Fibroblast of peridontal ligament (primary cell): ENCODE data around the gene PYY.
"Not testable (repeated sequence)": the region's sequence is repeated elsewhere in the genome, so short reads cannot be mapped to it uniquely, and the experiment has no call there.

Experiments used
- DNase-seq: peaks from one replicate; pipeline ENCODE4 v3.0.0-alpha.2; 2010; ENCODE audit errors: extremely low read depth

Gene PYY

DNA sequence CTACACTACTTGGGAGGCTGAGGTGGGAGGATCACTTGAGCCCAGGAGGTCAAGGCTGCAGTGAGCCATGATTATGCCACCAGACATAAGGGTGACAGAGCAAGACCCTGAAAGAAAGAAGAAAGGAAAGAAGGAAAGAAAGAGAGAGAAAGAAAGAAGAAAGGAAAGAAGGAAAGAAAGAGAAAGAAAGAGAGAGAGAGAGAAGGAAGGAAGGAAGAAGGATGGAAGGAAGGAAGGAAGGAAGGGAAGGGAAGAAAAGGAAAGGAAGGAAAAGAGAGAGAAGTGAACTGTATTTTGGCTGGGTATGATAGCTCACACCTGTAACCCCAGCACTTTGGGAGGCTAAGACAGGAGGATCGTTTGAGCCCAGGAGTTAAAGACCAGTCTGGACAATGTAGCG is 24.3 kb upstream of the PYY start:
- no peak for DNase-seq

DNA sequence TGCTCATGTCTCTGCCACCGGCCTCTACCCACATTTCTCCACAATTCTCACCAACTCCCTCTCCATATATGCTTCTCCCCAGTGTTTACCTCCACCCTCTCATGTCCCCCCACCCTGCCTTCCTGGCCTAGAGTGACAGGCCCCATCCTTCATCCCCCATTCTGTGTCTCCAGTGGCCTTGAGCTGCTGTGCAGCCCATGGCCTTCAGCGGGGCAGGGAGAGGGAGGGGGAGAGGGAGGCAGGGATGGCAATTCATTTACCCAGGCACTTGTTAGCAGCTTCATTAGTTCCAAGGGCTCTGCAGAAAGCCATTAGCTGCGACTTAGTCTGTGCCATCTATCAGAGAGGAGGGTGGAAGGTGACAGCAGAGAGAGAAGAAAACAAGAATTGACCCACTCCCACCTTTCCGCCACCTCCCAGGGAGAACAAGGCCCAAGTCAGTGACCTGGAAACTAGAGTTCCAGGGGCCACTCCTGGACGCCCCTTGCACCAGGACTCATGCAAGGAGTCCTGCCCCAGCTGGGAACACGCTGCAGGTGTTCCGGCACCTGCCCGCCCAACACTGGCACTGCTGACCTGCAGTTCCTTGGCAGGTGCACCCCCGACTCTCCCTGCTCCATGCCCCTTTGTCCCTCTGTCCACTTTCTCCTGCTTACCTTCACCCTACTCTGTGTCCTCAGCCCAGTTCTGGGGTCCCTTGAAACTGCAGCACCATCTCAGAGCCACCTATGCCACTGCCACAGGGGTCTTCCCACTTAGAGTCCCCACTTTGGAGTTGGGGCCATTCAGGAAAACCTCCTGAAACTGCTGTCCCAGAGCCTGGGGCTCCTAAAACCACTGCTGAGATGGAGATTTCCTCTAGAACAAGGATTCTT is 23.5 kb upstream of the PYY start:
- no peak for DNase-seq

DNA sequence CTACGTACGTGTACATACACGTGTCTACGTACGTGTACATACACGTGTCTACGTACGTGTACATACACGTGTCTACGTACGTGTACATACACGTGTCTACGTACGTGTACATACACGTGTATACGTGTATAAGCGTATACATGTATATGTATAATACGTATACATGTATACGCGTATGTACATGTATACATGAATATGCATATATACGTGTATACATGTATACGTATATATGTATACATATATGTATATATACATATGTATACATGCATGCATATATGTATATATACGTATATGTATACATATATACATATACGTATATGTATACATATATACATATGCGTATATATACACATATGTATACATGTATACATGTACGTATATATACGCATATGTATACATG is 22.2 kb upstream of the PYY start:
- no peak for DNase-seq

DNA sequence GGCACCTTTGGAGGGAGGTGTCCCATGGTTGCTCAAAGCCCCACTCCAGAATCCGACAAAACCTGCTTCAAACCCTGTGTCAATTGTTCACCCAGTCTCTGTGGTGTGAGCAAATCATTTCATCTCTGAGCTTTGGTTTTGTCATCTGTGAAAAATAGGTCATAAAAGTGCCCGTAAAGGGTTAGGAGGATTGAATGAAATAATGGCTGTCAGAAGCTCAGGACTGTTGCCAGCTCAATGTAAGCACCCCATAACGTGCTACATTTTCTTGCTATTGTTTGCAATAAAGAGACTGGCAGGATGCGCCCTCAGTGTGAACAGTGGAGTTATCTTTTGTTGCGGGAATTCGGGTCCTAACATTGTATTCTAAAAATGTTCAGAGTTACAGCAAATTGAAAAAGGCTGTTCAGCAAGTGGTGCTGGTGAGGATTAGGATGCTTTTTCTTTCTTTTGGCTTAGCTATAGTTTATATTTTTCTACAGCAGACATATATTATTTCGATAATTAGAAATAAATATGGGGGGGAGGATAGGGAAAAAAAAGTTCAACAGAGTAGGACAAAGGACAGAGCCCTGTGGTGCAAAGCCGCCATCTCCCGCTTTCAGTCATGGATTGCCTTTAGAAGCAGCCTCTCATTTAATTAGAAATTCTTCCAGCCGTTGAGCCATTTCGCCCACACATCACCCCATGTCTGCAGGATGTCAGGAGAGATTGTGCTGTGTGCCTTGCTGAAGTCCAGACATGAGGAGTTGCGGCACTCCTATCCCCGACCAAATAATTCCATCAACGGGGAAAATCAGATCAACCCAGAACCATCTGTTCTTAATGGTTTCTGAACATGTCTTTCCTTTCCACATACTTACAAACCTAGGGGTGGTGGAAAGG is 20.9 kb upstream of the PYY start:
- DNase-seq, result no peak

DNA sequence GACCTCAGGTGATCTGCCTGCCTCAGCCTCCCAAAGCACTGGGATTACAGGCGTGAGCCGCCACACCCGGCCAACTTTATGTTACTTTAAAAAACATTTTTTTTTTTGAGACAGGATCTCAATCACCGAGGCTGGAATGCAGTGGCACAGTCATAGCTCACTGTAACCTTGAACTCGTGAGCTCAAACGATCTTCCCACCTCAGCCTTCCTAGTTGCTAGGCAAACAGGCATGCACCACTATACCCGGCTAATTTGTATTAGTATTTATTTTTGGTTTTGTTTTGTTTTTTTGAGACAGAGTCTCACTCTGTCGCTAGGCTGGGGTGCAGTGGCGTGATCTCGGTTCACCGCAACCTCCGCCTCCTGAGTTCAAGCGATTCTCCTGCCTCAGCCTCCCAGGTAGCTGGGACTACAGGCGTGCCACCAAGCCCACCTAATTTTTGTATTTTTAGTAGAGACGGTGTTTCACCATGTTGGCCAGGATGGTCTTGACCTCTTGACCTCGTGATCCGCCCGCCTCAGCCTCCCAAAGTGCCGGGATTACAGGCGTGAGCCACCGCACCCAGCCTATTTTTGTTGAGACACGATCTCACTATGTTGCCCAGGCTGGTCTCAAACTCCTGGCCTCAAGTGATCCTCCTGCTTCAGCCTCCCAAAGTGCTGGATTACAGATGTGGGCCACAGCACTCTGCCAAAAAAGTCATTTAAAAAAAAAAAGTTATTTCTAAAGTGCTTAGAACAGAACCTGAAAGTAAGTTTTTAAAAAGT is 18.9 kb upstream of the PYY start:
- DNase-seq, result not testable (repeated sequence)

DNA sequence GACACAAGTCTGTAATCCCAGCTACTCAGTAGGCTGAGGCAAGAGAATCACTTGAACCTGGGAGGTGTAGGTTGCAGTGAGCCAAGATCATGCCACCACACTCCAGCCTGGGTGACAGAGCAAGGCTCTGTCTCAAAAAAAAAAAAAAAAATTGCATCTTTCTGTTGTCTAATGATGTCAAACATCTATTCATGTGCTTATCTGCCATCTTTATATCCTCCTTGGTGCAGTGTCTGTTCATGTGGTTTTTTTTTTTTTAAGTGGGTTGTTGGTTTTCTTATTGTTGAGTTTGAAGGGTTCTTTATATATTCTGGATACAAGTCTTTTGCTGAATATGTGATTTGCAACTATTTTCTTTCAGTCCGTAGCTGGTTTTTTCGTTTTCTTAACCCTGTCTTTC is 17.7 kb upstream of the PYY start:
- DNase-seq, result not testable (repeated sequence)

DNA sequence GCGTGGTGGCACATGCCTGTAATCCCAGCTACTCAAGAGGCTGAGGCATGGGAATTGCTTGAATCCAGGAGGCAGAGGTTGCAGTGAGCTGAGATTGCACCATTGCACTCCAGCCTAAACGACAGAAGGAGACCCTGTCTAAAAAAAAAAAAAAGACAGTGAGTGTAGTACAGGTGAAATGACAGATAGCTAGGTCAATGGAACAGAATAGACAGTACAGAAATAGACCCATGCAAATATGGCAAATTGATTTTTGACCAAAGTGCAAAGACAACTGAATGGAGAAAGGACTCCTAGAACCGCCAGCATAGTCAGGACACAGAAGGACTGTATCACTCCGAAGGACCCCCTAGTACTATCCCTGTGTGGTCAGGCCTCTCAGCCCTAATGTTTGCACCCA is 16.6 kb upstream of the PYY start:
- no peak for DNase-seq

DNA sequence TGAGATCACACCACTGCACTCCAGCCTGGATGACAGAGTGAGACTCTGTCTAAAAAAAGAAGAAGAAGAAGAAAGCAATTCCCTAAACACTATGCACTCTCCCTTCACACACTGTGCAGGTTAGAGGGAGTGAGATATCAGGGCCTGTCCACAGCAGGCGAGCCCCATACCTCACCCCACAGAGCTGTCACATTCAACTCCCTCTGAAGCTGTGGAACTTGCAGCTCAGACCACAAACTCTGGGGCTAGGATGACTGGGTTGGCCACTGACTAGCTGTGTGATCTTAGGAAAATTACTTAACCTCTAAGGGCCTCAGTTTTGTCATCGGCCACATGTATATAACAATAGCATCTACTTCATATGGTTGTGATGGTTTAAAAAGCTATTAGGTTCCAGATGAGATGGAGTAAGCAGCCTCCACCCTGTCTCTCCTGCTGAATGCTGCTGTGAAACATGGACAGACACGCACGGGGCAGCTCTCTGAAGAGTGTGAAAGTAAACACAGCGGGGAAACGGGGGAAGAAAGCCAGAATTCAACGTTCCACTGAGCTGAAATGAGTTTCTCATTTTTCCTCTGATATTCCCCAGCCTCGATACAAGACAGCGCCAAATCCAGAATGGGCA is 13.6 kb upstream of the PYY start:
- peak; percentile 52 for DNase-seq

DNA sequence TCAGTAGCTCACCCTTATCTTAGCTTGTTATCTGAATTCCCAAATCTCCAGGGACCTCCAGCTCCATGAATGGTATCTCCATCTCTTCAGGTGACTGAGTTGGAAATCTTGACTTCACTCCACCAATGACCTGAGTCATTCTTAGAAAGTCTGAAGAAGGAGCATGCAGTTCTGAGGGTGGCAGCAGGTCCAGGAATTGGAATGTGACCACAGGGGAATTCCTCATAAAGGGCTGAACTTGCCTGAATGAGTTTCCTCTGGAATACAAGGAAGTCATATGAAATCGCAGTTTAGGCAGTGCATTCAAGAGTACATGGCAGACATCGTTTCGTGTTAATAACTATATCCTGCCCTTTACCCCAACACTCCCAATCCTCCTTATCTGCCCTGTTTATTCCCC is 12.5 kb upstream of the PYY start:
- DNase-seq, result no peak

DNA sequence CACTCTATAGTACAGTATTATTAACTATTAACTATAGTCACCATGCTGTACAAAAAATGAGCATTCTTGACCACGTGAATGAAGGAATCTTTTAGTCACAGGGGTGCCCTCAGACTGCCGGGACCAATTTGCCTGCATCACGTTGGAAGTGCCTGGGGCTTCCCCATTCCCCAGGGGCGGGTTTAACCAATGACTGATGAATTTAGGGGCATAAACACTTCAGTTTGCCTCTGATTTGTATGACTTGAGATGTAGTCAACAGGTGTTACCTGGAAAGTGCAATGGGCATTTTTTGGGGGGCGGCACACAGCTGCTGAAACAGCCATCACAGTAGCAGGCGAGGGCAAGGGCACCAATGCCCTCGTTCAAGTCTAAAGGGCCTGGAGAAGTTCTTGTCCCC is 8.7 kb upstream of the PYY start:
- DNase-seq, result no peak

DNA sequence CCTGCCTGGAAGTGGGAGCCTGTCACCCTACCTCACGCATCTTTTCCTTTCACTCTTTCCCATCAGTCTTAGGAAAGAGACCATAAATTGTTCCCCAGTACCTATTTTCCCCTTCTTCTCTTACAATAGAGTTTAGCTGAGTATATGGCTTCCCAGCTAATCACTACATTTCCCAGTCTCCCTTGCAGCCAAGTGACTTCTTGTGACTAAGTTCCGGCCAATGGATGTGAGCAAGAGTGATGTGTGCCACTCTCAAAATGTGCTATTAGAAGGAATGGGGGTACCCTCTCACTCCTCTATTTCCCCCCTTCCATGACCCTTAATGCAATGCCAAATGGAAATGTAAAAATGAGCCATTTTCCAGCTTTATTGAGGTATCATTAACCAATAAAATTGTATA is 8.2 kb upstream of the PYY start:
- no peak for DNase-seq

DNA sequence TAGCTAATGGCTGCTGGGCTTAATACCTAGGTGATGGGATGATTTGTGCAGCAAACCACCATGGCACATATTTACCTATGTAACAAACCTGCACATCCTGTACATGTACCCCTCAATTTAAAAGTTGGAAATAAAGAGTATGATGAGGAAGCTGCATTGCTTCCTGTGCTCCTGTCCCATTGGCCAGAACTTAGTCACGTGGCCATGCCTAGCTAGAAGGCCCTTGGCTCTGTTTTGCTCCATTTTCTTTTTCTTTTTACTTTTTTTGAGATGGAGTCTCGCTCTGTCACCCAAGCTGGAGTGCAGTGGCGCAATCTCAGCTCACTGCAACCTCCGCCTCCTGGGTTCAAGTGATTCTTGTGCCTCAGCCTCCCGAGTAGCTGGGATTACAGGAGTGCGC is 7.6 kb upstream of the PYY start:
- not testable (repeated sequence) for DNase-seq

DNA sequence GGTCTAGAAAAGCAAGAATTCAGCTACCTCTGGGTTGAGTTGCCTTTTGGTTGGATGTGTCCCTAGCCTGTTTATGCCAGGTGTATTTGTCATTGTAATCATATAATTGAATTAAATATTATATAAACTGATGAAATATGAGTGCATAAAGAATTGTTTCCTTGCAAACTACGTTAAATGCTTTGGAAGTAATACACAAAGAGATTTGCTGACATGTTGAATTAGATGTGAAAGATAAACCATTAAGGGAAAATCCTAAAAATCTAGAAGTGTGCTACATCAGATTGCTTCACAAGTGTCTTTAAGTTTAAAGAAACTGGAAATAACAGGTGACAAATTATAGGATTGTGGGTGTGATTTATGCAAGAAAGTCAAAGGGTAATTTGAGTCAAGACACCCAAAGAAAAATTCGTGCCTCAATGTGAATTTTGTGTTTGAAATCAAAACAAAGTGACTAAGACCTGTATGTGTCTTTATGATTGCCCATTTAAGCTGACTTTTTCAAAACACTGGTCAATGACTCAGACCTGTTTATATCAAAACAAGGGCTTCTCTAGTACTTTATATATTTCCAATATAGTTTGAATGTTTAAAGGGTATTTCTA is 5.1 kb upstream of the PYY start:
- peak; percentile 16 for DNase-seq

DNA sequence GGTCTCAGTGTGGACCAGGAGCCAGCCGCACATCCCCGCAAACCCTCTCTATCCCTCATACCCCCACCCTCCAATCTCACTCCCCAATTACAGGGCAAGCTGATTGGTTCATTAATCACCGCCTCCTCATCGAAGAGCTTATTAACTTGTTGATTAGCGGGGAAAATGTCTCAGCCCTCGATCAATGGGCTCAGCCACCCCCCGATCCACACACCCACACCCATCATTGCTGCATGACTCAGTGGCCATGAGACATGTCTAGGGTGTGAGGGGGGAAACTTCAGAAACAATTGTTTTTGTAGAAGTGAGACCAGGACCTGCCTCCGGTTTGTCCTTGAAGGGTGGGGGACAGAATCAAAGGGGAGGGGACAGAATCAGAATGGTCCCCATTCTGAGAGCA is 2.5 kb upstream of the PYY start:
- DNase-seq, result no peak

DNA sequence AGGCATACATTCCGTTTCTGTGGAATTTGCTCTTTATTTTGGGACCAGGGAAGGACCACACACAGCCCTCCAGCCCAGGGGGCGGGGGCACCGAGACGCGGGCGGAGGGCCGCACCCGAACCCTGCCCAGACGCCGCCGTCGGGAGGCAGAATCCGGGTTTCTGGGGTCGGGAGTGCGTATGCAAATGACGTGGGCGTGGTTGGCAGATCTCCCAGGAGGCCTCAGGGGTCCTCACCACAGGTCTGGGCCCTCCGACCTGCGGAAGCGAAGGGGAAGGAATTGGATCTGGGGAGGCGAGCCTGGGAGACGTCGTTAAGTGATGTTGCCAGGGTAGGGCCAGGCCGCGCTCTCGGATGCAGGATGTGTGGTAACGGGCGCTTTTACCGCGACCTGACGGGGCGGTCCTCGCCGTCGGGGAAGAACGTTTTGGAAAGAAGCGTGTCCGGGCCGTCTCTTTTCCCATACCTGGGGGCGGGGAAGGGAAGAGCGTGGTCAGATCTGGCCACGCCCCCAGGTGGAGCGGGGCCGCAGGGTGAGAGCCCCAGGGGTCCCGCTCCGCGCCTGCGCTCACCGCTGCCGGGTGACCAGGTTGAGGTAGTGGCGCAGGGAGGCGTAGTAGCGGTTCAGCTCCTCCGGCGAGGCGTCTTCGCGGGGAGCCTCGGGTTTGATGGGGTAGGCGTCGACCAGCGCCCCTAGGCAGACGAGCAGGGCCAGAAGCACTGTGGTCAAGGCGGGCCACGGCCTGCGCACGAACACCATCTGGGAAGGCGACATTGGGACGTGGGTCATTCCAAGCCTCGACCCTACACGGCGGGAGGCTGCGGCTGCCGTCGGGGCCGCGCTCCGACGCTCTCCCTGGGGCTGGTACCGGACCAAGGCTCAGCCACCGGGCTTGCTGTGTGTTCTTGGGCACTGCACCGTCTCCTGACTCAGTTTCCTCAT is 745 bp downstream of the PYY start:
- no peak for DNase-seq

DNA sequence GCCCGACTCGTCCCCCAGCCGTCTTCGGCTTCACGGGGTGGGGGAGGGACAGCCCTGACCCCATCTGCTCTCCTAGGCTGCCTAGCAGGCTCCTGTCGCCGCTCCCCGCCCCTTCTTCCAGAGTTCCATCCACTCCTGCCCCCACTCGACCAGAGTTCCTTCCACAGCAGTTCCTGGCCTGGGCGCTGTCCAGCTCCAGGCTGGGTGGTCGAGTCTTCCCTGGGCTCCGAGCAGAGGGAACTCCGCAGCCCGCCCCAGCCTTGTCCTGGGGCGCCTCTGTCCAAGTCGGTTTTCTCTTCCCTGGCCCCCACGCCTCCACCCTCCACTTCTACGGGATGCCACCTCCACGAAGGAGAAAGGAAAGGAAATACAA is 1.4 kb downstream of the PYY start:
- DNase-seq, result no peak

DNA sequence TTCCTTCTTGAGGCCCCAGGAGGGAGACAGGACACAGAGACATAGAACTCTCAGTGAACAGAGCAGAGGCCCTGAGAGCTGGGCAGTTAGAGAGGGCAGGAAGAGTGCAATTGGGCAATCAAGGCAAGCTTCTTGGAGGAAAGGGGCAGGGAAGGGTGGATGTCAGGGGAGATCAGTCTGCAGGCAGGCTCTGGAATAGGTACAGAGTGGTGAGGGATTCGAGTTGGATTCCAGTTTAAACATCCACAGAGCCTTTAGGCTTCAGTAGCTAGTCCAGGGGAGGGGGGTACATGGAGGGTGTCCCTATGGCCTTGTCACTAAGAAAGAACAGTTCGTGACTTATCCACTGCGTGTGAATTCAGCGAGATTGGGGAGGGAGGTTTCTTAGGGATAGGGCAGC is 2.0 kb downstream of the PYY start:
- DNase-seq, result no peak

DNA sequence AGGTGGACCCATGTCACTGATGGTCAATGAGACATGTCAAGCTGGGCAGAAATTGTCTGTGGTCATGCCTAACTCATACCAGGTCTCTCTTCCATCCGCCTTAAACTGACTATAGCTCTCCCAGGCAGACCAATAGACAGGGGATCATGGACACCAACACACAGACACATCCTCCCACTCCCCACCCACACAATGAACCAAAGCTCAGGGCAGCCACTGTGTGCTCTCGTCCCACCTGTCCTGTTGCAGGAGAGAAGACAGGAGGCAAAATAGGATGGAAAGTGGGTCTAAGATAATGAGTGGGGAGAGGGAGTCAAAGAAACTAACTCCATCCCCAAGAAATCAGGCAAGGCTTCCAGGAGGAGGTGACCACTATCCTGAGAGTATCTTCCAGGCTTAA is 3.2 kb downstream of the PYY start:
- no peak for DNase-seq

DNA sequence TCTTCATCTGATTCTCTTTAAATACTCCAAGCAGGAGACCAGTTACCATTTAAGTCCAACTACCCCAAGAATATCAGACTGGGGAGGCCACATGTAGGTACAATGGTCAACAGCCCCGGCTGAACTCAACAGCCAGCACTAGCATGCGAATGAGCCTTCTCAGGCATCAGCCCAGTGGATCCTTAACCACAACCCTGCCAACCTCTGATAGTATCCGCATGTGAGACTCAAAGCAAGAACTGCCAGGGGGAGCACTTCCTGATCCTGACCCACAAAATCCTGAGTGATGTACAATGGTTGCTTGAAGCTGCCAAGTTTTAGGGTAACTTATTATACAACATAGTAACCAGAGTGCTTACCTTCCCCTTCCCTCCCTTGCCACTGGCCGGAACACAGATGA is 4.0 kb downstream of the PYY start:
- DNase-seq, result peak; percentile 39

DNA sequence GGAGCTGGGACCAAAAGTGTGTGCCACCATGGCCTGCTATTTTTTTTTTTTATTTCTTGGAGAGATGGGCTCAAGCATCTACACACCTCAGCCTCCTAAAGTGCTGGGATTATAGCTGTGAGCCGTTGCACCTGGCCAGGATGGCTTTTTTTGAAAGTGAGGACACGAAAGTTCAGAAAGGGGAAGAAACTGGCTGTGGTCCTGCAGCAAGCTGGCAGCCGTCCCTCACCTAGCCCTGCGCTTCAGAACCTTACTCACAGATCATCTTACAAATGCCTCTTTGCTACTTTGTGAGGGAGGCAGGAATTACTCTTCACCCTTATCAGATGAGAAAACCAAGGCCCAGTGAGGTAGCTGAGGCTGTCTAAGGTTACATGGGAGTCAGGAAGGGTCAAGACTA is 7.0 kb downstream of the PYY start:
- DNase-seq, result no peak
